NCI-H748 (cell line): ENCODE data around the gene PURB.
"Not testable (repeated sequence)": the region's sequence is repeated elsewhere in the genome, so short reads cannot be mapped to it uniquely, and the experiment has no call there.

ENCODE experiments used
- DNase-seq: peaks from one replicate; lab custom pipeline; 2025; ENCODE audit not compliant: unreplicated experiment; lab: John Stamatoyannopoulos, UW

Gene PURB

GRCh38 chr7:44854644-44855364 is 30.5 kb downstream of the PURB start:
- DNase-seq, result no peak

DNA sequence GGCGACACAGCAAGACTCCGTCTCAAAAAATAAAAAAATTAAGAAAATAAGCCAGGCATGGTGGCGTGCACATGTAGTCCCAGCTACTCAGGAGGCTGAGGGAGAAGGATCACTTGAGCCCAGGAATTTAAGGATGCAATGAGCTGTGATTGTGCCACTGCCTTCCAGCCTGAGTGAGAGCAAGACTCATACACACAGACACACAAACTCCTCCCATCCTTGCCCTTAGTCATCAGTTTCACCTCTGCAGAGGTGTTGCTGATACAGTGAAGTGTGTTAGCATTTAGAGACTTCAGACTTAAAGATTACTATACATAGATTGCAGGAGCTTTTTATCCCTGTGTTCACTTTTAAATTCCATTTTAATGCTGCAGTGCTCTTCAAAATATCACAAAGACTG is 31.9 kb downstream of the PURB start:
- DNase-seq, result no peak

- no peak for DNase-seq
These were observed 32.7 kb downstream of the PURB start for GRCh38 chr7:44852590-44852989.

DNA sequence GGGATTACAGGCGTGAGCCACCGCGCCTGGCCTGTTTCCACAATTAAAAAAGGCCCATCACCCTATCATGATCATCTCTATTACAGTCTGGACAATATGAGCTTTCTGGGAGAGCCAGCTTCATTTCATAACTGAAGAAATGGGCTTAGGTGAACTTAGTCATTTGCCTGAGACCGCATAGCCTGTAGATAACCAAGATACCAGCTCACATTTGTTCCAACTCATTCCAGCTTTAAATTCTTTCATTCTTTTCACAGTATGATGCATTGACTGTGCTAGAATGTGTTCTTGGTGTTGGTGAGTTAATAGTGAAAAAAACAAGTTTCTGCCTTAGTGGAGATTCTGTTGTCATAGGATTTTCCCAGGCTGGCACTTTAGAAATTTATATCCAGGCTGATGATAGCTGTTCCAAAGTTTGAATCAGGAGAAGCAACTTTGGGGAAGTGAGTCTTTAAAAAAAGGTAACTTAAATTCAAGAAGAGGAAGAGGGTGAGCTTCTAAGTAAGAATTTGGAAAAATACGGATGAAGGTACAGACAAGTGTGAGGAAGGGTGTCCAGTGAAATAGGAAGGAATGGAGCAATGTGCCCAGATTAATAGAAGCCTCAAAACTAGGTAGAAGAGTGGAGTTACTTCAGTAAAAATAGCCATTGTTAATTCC is 35.3 kb downstream of the PURB start:
- no peak for DNase-seq

DNA sequence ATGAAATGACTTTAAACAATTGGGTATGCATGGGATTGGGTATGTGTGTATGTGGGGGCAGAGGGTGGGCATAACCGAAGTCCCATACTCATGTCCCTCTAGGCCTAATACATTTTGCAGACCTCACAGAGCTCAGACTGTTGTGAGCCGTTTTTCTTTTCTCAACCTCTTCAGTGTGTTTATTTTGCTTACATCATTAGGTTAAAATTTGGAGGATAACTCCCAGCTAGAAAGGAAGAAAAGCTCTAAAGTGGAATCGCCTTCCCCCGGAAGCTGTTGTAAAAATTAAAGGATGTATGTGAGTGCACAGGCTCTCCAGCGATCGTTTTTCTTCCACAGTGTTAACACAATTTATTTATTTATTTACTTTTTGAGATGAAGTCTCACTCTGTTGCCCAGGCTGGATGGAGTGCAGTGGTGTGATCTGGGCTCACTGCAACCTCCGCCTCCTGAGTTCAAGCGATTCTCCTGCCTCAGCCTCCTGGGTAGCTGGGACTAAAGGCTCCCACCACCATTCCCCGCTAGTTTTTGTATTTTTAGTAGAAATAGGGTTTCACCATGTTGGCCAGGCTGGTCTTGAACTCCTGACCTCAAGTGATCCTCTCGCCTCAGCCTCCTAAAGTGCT is 36.0 kb downstream of the PURB start:
- no peak for DNase-seq

GRCh38 chr7:44847920-44848634 is 37.3 kb downstream of the PURB start, which contains the start of gene H2AZ2:
Gene H2AZ2, minus strand, starts transcription at chr7:44848087. Its CDS starts 116 bp downstream, at chr7:44847971.
- DNase-seq, result peak; percentile 100

DNA sequence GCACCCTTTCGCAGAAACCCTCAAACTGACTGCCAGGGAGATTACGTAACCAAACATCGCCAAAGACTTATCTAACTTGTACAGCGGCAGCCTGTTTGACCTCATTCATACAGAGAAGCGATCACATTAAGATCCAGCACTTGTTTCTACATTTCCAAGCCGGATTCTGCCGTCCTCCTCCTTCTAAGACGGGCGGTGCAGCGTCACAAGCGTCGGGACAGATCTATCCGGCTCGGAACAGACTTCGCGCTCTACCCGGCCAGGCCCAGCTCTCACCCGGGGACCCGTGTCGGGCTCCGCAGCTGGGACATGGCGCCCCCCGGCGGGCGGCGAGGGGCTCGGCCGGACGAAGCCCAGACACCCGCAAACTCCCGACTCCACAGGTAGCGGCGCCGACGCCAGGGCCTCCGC is 37.8 kb downstream of the PURB start:
- peak; percentile 92 for DNase-seq

DNA sequence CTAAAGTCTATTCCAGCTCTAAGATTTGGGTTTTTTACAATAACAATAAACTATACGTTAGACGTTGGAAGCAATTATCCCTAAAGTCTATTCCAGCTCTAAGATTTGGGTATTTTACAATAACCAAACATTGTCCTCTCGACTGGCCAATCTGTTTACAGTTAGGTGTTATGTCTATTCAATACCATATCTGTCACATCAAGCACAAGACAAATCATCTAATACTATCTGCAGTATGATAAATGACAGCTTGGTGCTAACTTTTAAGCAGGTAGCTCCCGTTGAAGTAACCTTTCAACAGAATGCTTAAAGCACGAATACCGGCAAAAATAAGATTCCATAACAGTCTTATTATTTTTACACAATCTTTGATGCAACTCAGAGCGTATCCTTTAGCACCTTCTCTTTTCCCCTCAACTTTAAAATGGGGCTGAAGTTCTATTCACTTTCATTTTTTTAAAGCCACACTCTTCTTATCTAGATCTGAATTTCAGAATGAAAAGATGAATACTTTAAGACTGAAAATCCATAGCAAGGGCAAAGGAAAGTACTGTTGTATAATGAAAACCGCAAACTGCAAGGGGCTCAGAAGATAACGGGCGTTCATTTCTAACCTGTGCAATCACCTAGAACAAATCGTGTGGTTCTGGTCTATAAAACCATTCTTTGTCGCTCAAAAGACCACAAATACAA is 38.4 kb downstream of the PURB start:
- no peak for DNase-seq

DNA sequence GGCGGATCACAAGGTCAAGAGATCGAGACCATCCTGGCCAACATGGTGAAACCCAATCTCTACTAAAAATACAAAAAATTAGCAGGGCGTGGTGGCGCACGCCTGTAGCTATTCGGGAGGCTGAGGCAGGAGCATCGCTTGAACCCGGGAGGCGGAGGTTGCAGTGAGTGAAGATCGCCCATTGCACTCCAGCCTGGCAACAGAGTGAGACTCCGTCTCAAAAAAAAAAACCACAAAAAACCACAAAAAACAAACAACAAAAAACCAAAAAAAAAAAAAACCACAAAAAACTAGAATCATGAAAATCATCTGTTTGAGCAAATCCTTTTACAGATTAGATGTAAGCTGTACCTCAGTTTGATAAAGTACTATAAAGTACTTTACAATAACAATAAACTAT is 38.9 kb downstream of the PURB start:
- not testable (repeated sequence) for DNase-seq

GRCh38 chr7:44845451-44845850 is 39.9 kb downstream of the PURB start:
- no peak for DNase-seq

GRCh38 chr7:44843440-44843839 is 41.9 kb downstream of the PURB start:
- DNase-seq, result not testable (repeated sequence)

- DNase-seq, result not testable (repeated sequence)
These were observed 42.7 kb downstream of the PURB start for GRCh38 chr7:44842675-44843074.

- no peak for DNase-seq
These were observed 46.6 kb downstream of the PURB start for GRCh38 chr7:44838751-44839150.

GRCh38 chr7:44827567-44827966 is 57.8 kb downstream of the PURB start:
- no peak for DNase-seq
